ENCODE measurements around the gene MPL.

Gene MPL

GRCh38 chr1:43327549-43328292 lies 9.9 kb upstream of the MPL start:
- Histone ChIP-seq H3K27ac (ENCODE audit: low read depth, low read length) (no peak overlapping the region), H2AFZ (ENCODE audit: low read length, unreplicated experiment) (no peak overlapping the region), H3K27me3 (ENCODE audit: insufficient read depth, low read length) (no peaks in the 10 kb centered on the region), H3K36me3 (ENCODE audit: insufficient read depth, low read length) (no peaks in the 10 kb centered on the region), H3K79me2 (ENCODE audit: control insufficient read depth, insufficient read depth, low read length, unreplicated experiment) (no peaks in the 10 kb centered on the region), H3K4me1 (ENCODE audit: control insufficient read depth, insufficient read depth, low read length, unreplicated experiment) (peaks cover 13% of the 10 kb centered on the region), H3K4me3 (ENCODE audit: low read depth, low read length) (no peak overlapping the region)

- Histone ChIP-seq H2AFZ (ENCODE audit: low read length, unreplicated experiment) (peak overlapping the region; percentile 41), H3K4me3 (ENCODE audit: low read depth, low read length) (no peak overlapping the region), H3K4me1 (ENCODE audit: control insufficient read depth, insufficient read depth, low read length, unreplicated experiment) (peaks cover 13% of the 10 kb centered on the region), H3K36me3 (ENCODE audit: insufficient read depth, low read length) (no peaks in the 10 kb centered on the region), H3K79me2 (ENCODE audit: control insufficient read depth, insufficient read depth, low read length, unreplicated experiment) (no peaks in the 10 kb centered on the region), H3K27me3 (ENCODE audit: insufficient read depth, low read length) (no peaks in the 10 kb centered on the region), H3K27ac (ENCODE audit: low read depth, low read length) (peak overlapping the region; percentile 27; the same call in 1 of the 2 replicates)
Measured at GRCh38 chr1:43329995-43330751, 7.4 kb upstream of the MPL start.

GRCh38 chr1:43331688-43332087 lies 5.9 kb upstream of the MPL start:
- H3K4me3 ChIP-seq (ENCODE audit: low read depth, low read length): no peak overlapping the region
- H3K27me3 ChIP-seq (ENCODE audit: insufficient read depth, low read length): no peaks in the 10 kb centered on the region
- peaks cover 13% of the 10 kb centered on the region for H3K4me1 ChIP-seq (ENCODE audit: control insufficient read depth, insufficient read depth, low read length, unreplicated experiment)
- no peak overlapping the region for H2AFZ ChIP-seq (ENCODE audit: low read length, unreplicated experiment)
- no peaks in the 10 kb centered on the region for H3K79me2 ChIP-seq (ENCODE audit: control insufficient read depth, insufficient read depth, low read length, unreplicated experiment)
- no peak overlapping the region for H3K27ac ChIP-seq (ENCODE audit: low read depth, low read length)
- no peaks in the 10 kb centered on the region for H3K36me3 ChIP-seq (ENCODE audit: insufficient read depth, low read length)

- Histone ChIP-seq H3K4me1 (ENCODE audit: control insufficient read depth, insufficient read depth, low read length, unreplicated experiment) (peaks cover 12% of the 10 kb centered on the region), H3K4me3 (ENCODE audit: low read depth, low read length) (no peak overlapping the region), H3K36me3 (ENCODE audit: insufficient read depth, low read length) (no peaks in the 10 kb centered on the region)
Measured at GRCh38 chr1:43334453-43335205, 3.0 kb upstream of the MPL start.

GRCh38 chr1:43338001-43338400 lies 383 bp downstream of the MPL start:
- H2AFZ ChIP-seq (ENCODE audit: low read length, unreplicated experiment): no peak overlapping the region
- H3K79me2 ChIP-seq (ENCODE audit: control insufficient read depth, insufficient read depth, low read length, unreplicated experiment): no peaks in the 10 kb centered on the region
- H3K4me1 ChIP-seq (ENCODE audit: control insufficient read depth, insufficient read depth, low read length, unreplicated experiment): no peaks in the 10 kb centered on the region
- H3K27ac ChIP-seq (ENCODE audit: low read depth, low read length): no peak overlapping the region
- H3K27me3 ChIP-seq (ENCODE audit: insufficient read depth, low read length): no peaks in the 10 kb centered on the region
- no peaks in the 10 kb centered on the region for H3K36me3 ChIP-seq (ENCODE audit: insufficient read depth, low read length)
- no peak overlapping the region for H3K4me3 ChIP-seq (ENCODE audit: low read depth, low read length)

More at GRCh38 chr1:43334453-43335205, 3.0 kb upstream of the MPL start:
- Histone ChIP-seq H3K27me3 (ENCODE audit: insufficient read depth, low read length) (no peaks in the 10 kb centered on the region), H3K27ac (ENCODE audit: low read depth, low read length) (no peak overlapping the region), H3K79me2 (ENCODE audit: control insufficient read depth, insufficient read depth, low read length, unreplicated experiment) (no peaks in the 10 kb centered on the region), H2AFZ (ENCODE audit: low read length, unreplicated experiment) (no peak overlapping the region)

GRCh38 chr1:43339584-43340232 lies 2.1 kb downstream of the MPL start:
- no peaks in the 10 kb centered on the region for H3K4me1 ChIP-seq (ENCODE audit: control insufficient read depth, insufficient read depth, low read length, unreplicated experiment)
- H3K79me2 ChIP-seq (ENCODE audit: control insufficient read depth, insufficient read depth, low read length, unreplicated experiment): no peaks in the 10 kb centered on the region
- no peak overlapping the region for H3K27ac ChIP-seq (ENCODE audit: low read depth, low read length)
- no peaks in the 10 kb centered on the region for H3K27me3 ChIP-seq (ENCODE audit: insufficient read depth, low read length)
- H3K4me3 ChIP-seq (ENCODE audit: low read depth, low read length): no peak overlapping the region
- H2AFZ ChIP-seq (ENCODE audit: low read length, unreplicated experiment): no peak overlapping the region
- no peaks in the 10 kb centered on the region for H3K36me3 ChIP-seq (ENCODE audit: insufficient read depth, low read length)

- Histone ChIP-seq H3K36me3 (ENCODE audit: insufficient read depth, low read length) (no peaks in the 10 kb centered on the region), H3K4me3 (ENCODE audit: low read depth, low read length) (no peak overlapping the region), H3K4me1 (ENCODE audit: control insufficient read depth, insufficient read depth, low read length, unreplicated experiment) (peaks cover 7% of the 10 kb centered on the region), H3K27ac (ENCODE audit: low read depth, low read length) (no peak overlapping the region), H2AFZ (ENCODE audit: low read length, unreplicated experiment) (no peak overlapping the region), H3K27me3 (ENCODE audit: insufficient read depth, low read length) (no peaks in the 10 kb centered on the region), H3K79me2 (ENCODE audit: control insufficient read depth, insufficient read depth, low read length, unreplicated experiment) (no peaks in the 10 kb centered on the region)
Measured at GRCh38 chr1:43340559-43340958, 2.9 kb downstream of the MPL start.

- Histone ChIP-seq H3K27ac (ENCODE audit: low read depth, low read length) (no peak overlapping the region), H3K27me3 (ENCODE audit: insufficient read depth, low read length) (0 out of 2 replicates have a peak, but pooled peaks cover 7% of the 10 kb centered on the region), H2AFZ (ENCODE audit: low read length, unreplicated experiment) (no peak overlapping the region), H3K79me2 (ENCODE audit: control insufficient read depth, insufficient read depth, low read length, unreplicated experiment) (no peaks in the 10 kb centered on the region), H3K4me3 (ENCODE audit: low read depth, low read length) (no peak overlapping the region), H3K4me1 (ENCODE audit: control insufficient read depth, insufficient read depth, low read length, unreplicated experiment) (peaks cover 12% of the 10 kb centered on the region), H3K36me3 (ENCODE audit: insufficient read depth, low read length) (no peaks in the 10 kb centered on the region)
Measured at GRCh38 chr1:43344267-43344850, 6.7 kb downstream of the MPL start.

- Histone ChIP-seq H2AFZ (ENCODE audit: low read length, unreplicated experiment) (no peak overlapping the region), H3K4me3 (ENCODE audit: low read depth, low read length) (no peak overlapping the region), H3K27ac (ENCODE audit: low read depth, low read length) (no peak overlapping the region), H3K36me3 (ENCODE audit: insufficient read depth, low read length) (no peaks in the 10 kb centered on the region), H3K27me3 (ENCODE audit: insufficient read depth, low read length) (0 out of 2 replicates have a peak, but pooled peaks cover 7% of the 10 kb centered on the region), H3K4me1 (ENCODE audit: control insufficient read depth, insufficient read depth, low read length, unreplicated experiment) (peaks cover 19% of the 10 kb centered on the region), H3K79me2 (ENCODE audit: control insufficient read depth, insufficient read depth, low read length, unreplicated experiment) (no peaks in the 10 kb centered on the region)
Measured at GRCh38 chr1:43345120-43345519, 7.5 kb downstream of the MPL start.

GRCh38 chr1:43346636-43347035 lies 9.0 kb downstream of the MPL start:
- peaks cover 19% of the 10 kb centered on the region for H3K4me1 ChIP-seq (ENCODE audit: control insufficient read depth, insufficient read depth, low read length, unreplicated experiment)
- 0 out of 2 replicates have a peak, but pooled peaks cover 7% of the 10 kb centered on the region for H3K27me3 ChIP-seq (ENCODE audit: insufficient read depth, low read length)

More at GRCh38 chr1:43346636-43347035, 9.0 kb downstream of the MPL start:
- Histone ChIP-seq H2AFZ (ENCODE audit: low read length, unreplicated experiment) (no peak overlapping the region), H3K36me3 (ENCODE audit: insufficient read depth, low read length) (no peaks in the 10 kb centered on the region), H3K4me3 (ENCODE audit: low read depth, low read length) (no peak overlapping the region), H3K79me2 (ENCODE audit: control insufficient read depth, insufficient read depth, low read length, unreplicated experiment) (no peaks in the 10 kb centered on the region), H3K27ac (ENCODE audit: low read depth, low read length) (no peak overlapping the region)
